H1 (cell line): ENCODE measurements around the gene PRR3. TPM values are rescaled to one million over a fixed set of nuclear protein-coding genes. Genes with fewer than 3 reads are reported as not detected.

Experiments
- CTCF ChIA-PET: fragments of 300-600 bp; sonication (Branson Sonifier 250); formaldehyde crosslinking; loops from one replicate; lab custom pipeline; 2021; ENCODE audit not compliant: partially characterized antibody; lab: Charles Lee
- POLR2A ChIA-PET: fragments of 300-600 bp; sonication (Branson Sonifier 250); formaldehyde crosslinking; loops from one replicate; lab custom pipeline; 2021; ENCODE audit warnings: inconsistent platforms; ENCODE audit not compliant: partially characterized antibody; lab: Charles Lee
- DNase-seq, 2 experiments: peaks; one replicate each; pipeline versions ENCODE4 v3.0.0 to v3.0.0-alpha.2; 2010 to 2022; ENCODE audit warnings: low spot score in 2 of 2, low read depth in 1 of 2, mixed read lengths in 1 of 2
- FAIRE-seq: peaks from 2 replicates; lab custom pipeline; 2011; peaks lifted over from hg19 to GRCh38; lab: Jason Lieb, UNC
- H2AFZ ChIP-seq: 2 replicates; pipeline ENCODE4 v1.8.1; 2012; ENCODE audit warnings: low read length, inconsistent platforms
- H2AK5ac ChIP-seq: 2 replicates; pipeline ENCODE4 v1.6.1; 2013; ENCODE audit warnings: low read depth, low read length
- H2BK120ac ChIP-seq: replicated peaks from 2 replicates; pipeline ENCODE3; 2013; ENCODE audit warnings: low read depth, low read length, inconsistent platforms
- H2BK12ac ChIP-seq: 2 replicates; pipeline ENCODE4 v1.6.1; 2013; ENCODE audit warnings: low read depth, low read length
- H2BK15ac ChIP-seq: 2 replicates; pipeline ENCODE4 v1.6.1; 2013; ENCODE audit warnings: low read length
- H2BK20ac ChIP-seq: 2 replicates; pipeline ENCODE4 v1.6.1; 2013; ENCODE audit warnings: low read length
- H2BK5ac ChIP-seq: 2 replicates; pipeline ENCODE4 v1.6.1; 2013; ENCODE audit warnings: low read depth, low read length
- H3K14ac ChIP-seq: 2 replicates; pipeline ENCODE4 v1.6.1; 2013; ENCODE audit warnings: inconsistent platforms; ENCODE audit not compliant: insufficient read length
- H3K18ac ChIP-seq: 2 replicates; pipeline ENCODE4 v1.6.1; 2013; ENCODE audit warnings: low read length; ENCODE audit errors: extremely low read depth
- H3K23ac ChIP-seq: 2 replicates; pipeline ENCODE4 v1.6.1; 2013; ENCODE audit warnings: inconsistent platforms; ENCODE audit not compliant: insufficient read length
- H3K23me2 ChIP-seq: 2 replicates; pipeline ENCODE4 v1.6.1; 2013; ENCODE audit warnings: low read depth, low read length
- H3K27ac ChIP-seq: 2 replicates; pipeline ENCODE4 v1.6.1; 2011; ENCODE audit warnings: low read depth, low read length, inconsistent platforms
- H3K27me3 ChIP-seq, 4 experiments: replicated peaks in 1 of 4; 1 replicate in 1 of 4; 2 replicates in 3 of 4; pipeline versions ENCODE4 v1.6.1 to v1.8.1; 2011 to 2013; ENCODE audit warnings: low read length in 3 of 4, mild to moderate bottlenecking in 3 of 4, inconsistent platforms in 2 of 4, mixed read lengths in 2 of 4, moderate library complexity in 1 of 4; ENCODE audit not compliant: control insufficient read depth in 3 of 4, insufficient read depth in 3 of 4; ENCODE audit errors: extremely low read depth in 1 of 4
- H3K36me3 ChIP-seq, 4 experiments: 2 replicates each; pipeline versions ENCODE4 v1.6.1 to v1.8.1; 2011 to 2013; ENCODE audit warnings: mild to moderate bottlenecking in 4 of 4, low read length in 3 of 4, moderate library complexity in 2 of 4, control low read depth in 1 of 4, inconsistent platforms in 1 of 4; ENCODE audit not compliant: insufficient read depth in 4 of 4, control insufficient read depth in 2 of 4
- H3K4ac ChIP-seq: replicated peaks from 2 replicates; pipeline ENCODE3; 2013; ENCODE audit warnings: low read length, low read depth, mixed read lengths, inconsistent platforms; ENCODE audit not compliant: insufficient read length
- H3K4me1 ChIP-seq, 4 experiments: replicated peaks in 1 of 4; 1 replicate in 1 of 4; 2 replicates in 3 of 4; pipeline versions ENCODE4 v1.6.1 to v1.8.1; 2011 to 2013; ENCODE audit warnings: low read length in 3 of 4, inconsistent platforms in 2 of 4, mixed read lengths in 1 of 4; ENCODE audit not compliant: insufficient read depth in 4 of 4, control insufficient read depth in 3 of 4
- H3K4me2 ChIP-seq, 2 experiments: 2 replicates each; pipeline versions ENCODE4 v1.6.1 to v1.8.1; 2011 to 2013; ENCODE audit warnings: low read depth in 2 of 2, low read length in 2 of 2, control low read depth in 1 of 2, inconsistent platforms in 1 of 2, mild to moderate bottlenecking in 1 of 2; ENCODE audit not compliant: insufficient read depth in 1 of 2
- H3K4me3 ChIP-seq, 4 experiments: fragments of 200-600, 300-600 bp in 1 of 4; sonication (generic), shearing (Covaris generic), sonication (Bioruptor Twin) in 1 of 4; 2 replicates each; pipeline versions ENCODE4 v1.5.1 to v1.8.1; 2011 to 2016; ENCODE audit warnings: low read length in 4 of 4, low read depth in 3 of 4, control low read depth in 2 of 4, inconsistent platforms in 2 of 4, mild to moderate bottlenecking in 2 of 4, mixed read lengths in 1 of 4, moderate library complexity in 1 of 4; ENCODE audit not compliant: insufficient read depth in 2 of 4; ENCODE audit errors: extremely low read depth in 1 of 4
- H3K56ac ChIP-seq: replicated peaks from 2 replicates; pipeline ENCODE3; 2013; ENCODE audit warnings: low read depth, mild to moderate bottlenecking, mixed read lengths, low read length, inconsistent platforms; ENCODE audit not compliant: insufficient read length
- H3K79me1 ChIP-seq: 2 replicates; pipeline ENCODE4 v1.6.1; 2013; ENCODE audit warnings: low read depth, low read length, control low read depth
- H3K79me2 ChIP-seq, 2 experiments: 2 replicates each; pipeline versions ENCODE4 v1.6.1 to v1.8.1; 2012 to 2013; ENCODE audit warnings: low read length in 2 of 2, mild to moderate bottlenecking in 2 of 2, inconsistent platforms in 1 of 2; ENCODE audit not compliant: insufficient read depth in 2 of 2, control insufficient read depth in 1 of 2
- H3K9ac ChIP-seq, 4 experiments: replicated peaks in 1 of 4; 1 replicate in 1 of 4; 2 replicates in 3 of 4; pipeline versions ENCODE4 v1.6.1 to v1.8.1; 2011 to 2013; ENCODE audit warnings: low read depth in 3 of 4, low read length in 3 of 4, control low read depth in 2 of 4, mild to moderate bottlenecking in 2 of 4, moderate library complexity in 2 of 4, inconsistent platforms in 1 of 4; ENCODE audit errors: extremely low read depth in 1 of 4
- H3K9me3 ChIP-seq, 2 experiments: 2 replicates each; pipeline versions ENCODE4 v1.6.1 to v1.8.1; 2012 to 2013; ENCODE audit warnings: mild to moderate bottlenecking in 2 of 2, moderate library complexity in 2 of 2, control low read depth in 1 of 2, inconsistent platforms in 1 of 2, low read depth in 1 of 2, low read length in 1 of 2, mixed read lengths in 1 of 2; ENCODE audit not compliant: insufficient read depth in 2 of 2
- H4K20me1 ChIP-seq, 2 experiments: replicated peaks in 1 of 2; 2 replicates each; pipeline versions ENCODE3 to v1.8.1; 2011 to 2013; ENCODE audit warnings: inconsistent platforms in 2 of 2, low read length in 2 of 2, mild to moderate bottlenecking in 1 of 2; ENCODE audit not compliant: insufficient read depth in 2 of 2, control insufficient read depth in 1 of 2
- H4K5ac ChIP-seq: 2 replicates; pipeline ENCODE4 v1.6.1; 2013; ENCODE audit warnings: low read length, low read depth, mixed read lengths, inconsistent platforms; ENCODE audit not compliant: insufficient read length
- H4K8ac ChIP-seq: 2 replicates; pipeline ENCODE4 v1.8.0; 2013; ENCODE audit warnings: mild to moderate bottlenecking, moderate library complexity, low read length, inconsistent platforms; ENCODE audit not compliant: insufficient read depth; ENCODE audit errors: extremely low read depth
- H4K91ac ChIP-seq: replicated peaks from 2 replicates; pipeline ENCODE3; 2013; ENCODE audit warnings: low read length, mixed read lengths, inconsistent platforms; ENCODE audit not compliant: insufficient read length
- WGBS, 2 experiments: shearing (Covaris generic) in 1 of 2; methylation state at CpG; one replicate each; pipeline versions ENCODE4 v1.1.6 to v1.1.7; 2013 to 2015; ENCODE audit warnings: low lambda C conversion rate in 2 of 2, mixed read lengths in 2 of 2, inconsistent platforms in 1 of 2, low coverage in 1 of 2, missing lambda C conversion rate in 1 of 2; ENCODE audit not compliant: insufficient replicate concordance in 2 of 2, insufficient coverage in 1 of 2, insufficient read length in 1 of 2; ENCODE audit errors: extremely low coverage in 1 of 2, missing lambda C conversion rate in 1 of 2; 5-methylcytosine and 5-hydroxymethylcytosine counted together
- polyA plus RNA-seq, 7 experiments: library from polyadenylated mRNA; depleted of rRNA in 3 of 7; stranded (reverse) in 5 of 7; unstranded in 2 of 7; fragments of >200 nt in 5 of 7; fragments of 200-250 nt in 2 of 7; gene quantifications; 1 replicate in 5 of 7; 2 replicates in 1 of 7; 4 replicates in 1 of 7; pipeline versions ENCODE4 v1.2.1 to v1.2.3, GENCODE V29; 2011 to 2013; ENCODE audit warnings: missing spikeins in 2 of 7, mixed read lengths in 2 of 7
- total RNA-seq: library from RNA; stranded (reverse); fragmentation: NEBNext Ultra II Directional; extraction: Animal tissue kit (Norgen Biotek cat#: 25700); gene quantifications from 2 replicates; pipeline ENCODE4 v1.2.1, GENCODE V29; 2021
- TF ChIP-seq, protein P1 (sequence below): IDR thresholded peaks from 2 replicates; pipeline ENCODE4 v1.6.1; 2012; ENCODE audit warnings: inconsistent platforms

The PRR3 gene
- total and polyA plus RNA-seq, 2 of the 8 experiments (the other 6 are each of a cell fraction or from before 2014, with no cell fraction given) = 10.5 to 24.2 TPM

DNA sequence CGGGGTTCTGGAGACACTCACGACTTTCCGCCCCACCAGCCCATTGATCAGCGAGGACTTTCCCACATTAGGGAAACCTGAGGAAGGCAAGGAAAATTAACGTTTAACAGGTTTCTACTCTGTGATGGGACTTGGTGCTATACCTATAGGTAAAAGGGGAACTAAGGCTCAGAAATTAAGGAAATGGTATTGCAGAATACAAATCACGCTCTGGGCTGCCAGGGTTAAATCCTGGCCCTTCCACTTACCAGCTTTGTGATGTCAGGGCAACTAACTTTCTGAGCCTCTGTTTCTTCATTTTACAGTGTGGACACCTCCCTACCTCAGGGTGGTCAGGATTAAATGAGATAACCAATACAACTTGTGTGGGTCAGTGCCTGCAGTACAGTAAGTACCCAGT is 9.6 kb upstream of the PRR3 start:
- no peak overlapping the region for H4K5ac ChIP-seq
- H2AFZ ChIP-seq = no peak overlapping the region
- H2BK120ac ChIP-seq = no peak overlapping the region
- H3K27me3 ChIP-seq = no peaks in the 10 kb centered on the region
- H2AK5ac ChIP-seq = no peak overlapping the region
- no peak overlapping the region for H3K9ac ChIP-seq
- H4K8ac ChIP-seq = no peak overlapping the region
- WGBS, 2 experiments = 90% methylated on average over 6 of the region's 6 CpGs; no CpG with 5 or more reads in 1 of the 2 experiments
- no peaks in the 10 kb centered on the region for H3K9me3 ChIP-seq
- H3K18ac ChIP-seq = no peak overlapping the region
- no peak overlapping the region for H2BK5ac ChIP-seq
- H3K23ac ChIP-seq = no peak overlapping the region
- no peak for DNase-seq
- H2BK20ac ChIP-seq = no peak overlapping the region
- TF ChIP-seq, protein P1, sequence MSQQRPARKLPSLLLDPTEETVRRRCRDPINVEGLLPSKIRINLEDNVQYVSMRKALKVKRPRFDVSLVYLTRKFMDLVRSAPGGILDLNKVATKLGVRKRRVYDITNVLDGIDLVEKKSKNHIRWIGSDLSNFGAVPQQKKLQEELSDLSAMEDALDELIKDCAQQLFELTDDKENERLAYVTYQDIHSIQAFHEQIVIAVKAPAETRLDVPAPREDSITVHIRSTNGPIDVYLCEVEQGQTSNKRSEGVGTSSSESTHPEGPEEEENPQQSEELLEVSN = no peak
- TF ChIP-seq, all 59 proteins: peak for 0
- Histone ChIP-seq H3K4me3 (no peak overlapping the region), H3K14ac (no peak overlapping the region), H3K79me2 (no peaks in the 10 kb centered on the region), H2BK12ac (no peak overlapping the region), H3K23me2 (no peaks in the 10 kb centered on the region), H2BK15ac (no peak overlapping the region), H3K4me1 (no peaks in the 10 kb centered on the region), H3K4me2 (no peak overlapping the region), H4K91ac (no peak overlapping the region), H3K4ac (no peak overlapping the region), H3K27ac (no peak overlapping the region), H3K56ac (no peak overlapping the region), H3K79me1 (no peaks in the 10 kb centered on the region), H3K36me3 (peaks cover 9 to 29% (median 20%) of the 10 kb centered on the region in 4 experiments; a peak in 6 of 8 replicates), H4K20me1 (peaks cover 2% of the 10 kb centered on the region in 2 experiments)
- POLR2A ChIA-PET = interaction anchor here (0.5 to 1.9 kb wide), 3 partner anchors 54 to 67 kb away, joined by 3 to 5 read pairs (median 4); no protein-coding TSS in a partner anchor
- no peak for FAIRE-seq
- CTCF ChIA-PET = interaction anchor here (1.6 to 20.8 kb wide), 3 partner anchors 7 to 64 kb away, joined by 3 to 326 read pairs (median 76); partner anchors contain the start of genes GNL1 and PRR3
